HG02798 (cell line): ENCODE measurements around the gene ARHGAP24.

Experiments used
- ATAC-seq: cut with Tn5 transposase; IDR thresholded peaks from one replicate; pipeline ENCODE4 v1.9.1; 2021; ENCODE audit warnings: mild to moderate bottlenecking; ENCODE audit not compliant: unreplicated experiment, poor library complexity

Gene ARHGAP24

GRCh38 chr4:85681221-85681657, 206.3 kb downstream of the ARHGAP24 start:
- ATAC-seq, result peak; percentile 49

- no peak for ATAC-seq
Observed at GRCh38 chr4:85681921-85682320, 207.0 kb downstream of the ARHGAP24 start.

- ATAC-seq, result no peak
Observed at GRCh38 chr4:85682391-85682790, 207.4 kb downstream of the ARHGAP24 start.

- ATAC-seq, result no peak
Observed at GRCh38 chr4:85684676-85685075, 209.7 kb downstream of the ARHGAP24 start.

GRCh38 chr4:85686398-85686797, 211.4 kb downstream of the ARHGAP24 start:
- ATAC-seq, result no peak

GRCh38 chr4:85688055-85688740, 213.2 kb downstream of the ARHGAP24 start:
- ATAC-seq, result no peak

- no peak for ATAC-seq
Observed at GRCh38 chr4:85696661-85697060, 221.7 kb downstream of the ARHGAP24 start.

- ATAC-seq, result no peak
Observed at GRCh38 chr4:85697854-85698253, 222.9 kb downstream of the ARHGAP24 start.

GRCh38 chr4:85700362-85700761, 225.4 kb downstream of the ARHGAP24 start:
- no peak for ATAC-seq

- peak; percentile 99 for ATAC-seq
Observed at GRCh38 chr4:85701861-85702321, 226.9 kb downstream of the ARHGAP24 start.

GRCh38 chr4:85703096-85703495, 228.1 kb downstream of the ARHGAP24 start:
- ATAC-seq, result no peak

- ATAC-seq, result peak; percentile 85
Observed at GRCh38 chr4:85707611-85708010, 232.7 kb downstream of the ARHGAP24 start.

GRCh38 chr4:85708468-85708867, 233.5 kb downstream of the ARHGAP24 start:
- ATAC-seq, result no peak

- ATAC-seq, result no peak
Observed at GRCh38 chr4:85713005-85713404, 238.1 kb downstream of the ARHGAP24 start.

- no peak for ATAC-seq
Observed at GRCh38 chr4:85715991-85716737, 241.2 kb downstream of the ARHGAP24 start.

GRCh38 chr4:85717351-85717750, 242.4 kb downstream of the ARHGAP24 start:
- no peak for ATAC-seq

- ATAC-seq, result no peak
Observed at GRCh38 chr4:85717847-85718246, 242.9 kb downstream of the ARHGAP24 start.

- no peak for ATAC-seq
Observed at GRCh38 chr4:85720735-85721134, 245.8 kb downstream of the ARHGAP24 start.

GRCh38 chr4:85722401-85722800, 247.5 kb downstream of the ARHGAP24 start:
- ATAC-seq, result no peak

GRCh38 chr4:85722807-85723206, 247.9 kb downstream of the ARHGAP24 start:
- ATAC-seq, result no peak

- peak; percentile 28 for ATAC-seq
Observed at GRCh38 chr4:85724791-85725563, 250.0 kb downstream of the ARHGAP24 start.
